Astrocyte (in vitro differentiated cells and primary cell): Measurements from ENCODE around the gene HS2ST1. TPM values are rescaled to one million over a fixed set of nuclear protein-coding genes. Genes with fewer than 3 reads are reported as not detected.

Experiments used
- DNase-seq: peaks from one replicate; pipeline ENCODE4 v3.0.0-alpha.2; 2010; ENCODE audit warnings: low read depth
- FAIRE-seq: peaks from 2 replicates; lab custom pipeline; 2011; peaks lifted over from hg19 to GRCh38; lab: Jason Lieb, UNC
- H2AFZ ChIP-seq: 2 replicates; pipeline ENCODE4 v1.6.0; 2012; ENCODE audit warnings: low read depth, low read length, inconsistent platforms
- H3K27ac ChIP-seq: 2 replicates; pipeline ENCODE4 v1.5.1; 2011; ENCODE audit warnings: low read depth, low read length, inconsistent platforms
- H3K27me3 ChIP-seq: 2 replicates; pipeline ENCODE4 v1.6.0; 2011; ENCODE audit warnings: low read length, inconsistent platforms; ENCODE audit not compliant: insufficient read depth
- H3K36me3 ChIP-seq: 2 replicates; pipeline ENCODE4 v1.5.1; 2011; ENCODE audit warnings: low read length, inconsistent platforms; ENCODE audit not compliant: insufficient read depth
- H3K4me1 ChIP-seq: 2 replicates; pipeline ENCODE4 v1.5.1; 2011; ENCODE audit warnings: low read length, inconsistent platforms; ENCODE audit not compliant: insufficient read depth
- H3K4me2 ChIP-seq: 2 replicates; pipeline ENCODE4 v1.6.0; 2012; ENCODE audit warnings: low read length, inconsistent platforms
- H3K4me3 ChIP-seq: 2 replicates; pipeline ENCODE4 v1.5.1; 2011; ENCODE audit warnings: low read depth, mild to moderate bottlenecking, low read length, inconsistent platforms; ENCODE audit not compliant: insufficient read depth
- H3K79me2 ChIP-seq: 2 replicates; pipeline ENCODE4 v1.6.0; 2012; ENCODE audit warnings: mild to moderate bottlenecking, low read length, inconsistent platforms; ENCODE audit not compliant: insufficient read depth
- H3K9ac ChIP-seq: 2 replicates; pipeline ENCODE4 v1.6.0; 2012; ENCODE audit warnings: mild to moderate bottlenecking, low read length, inconsistent platforms
- H3K9me3 ChIP-seq: 2 replicates; pipeline ENCODE4 v1.5.1; 2012; ENCODE audit warnings: low read depth, mild to moderate bottlenecking, low read length, inconsistent platforms; ENCODE audit not compliant: insufficient read depth
- H4K20me1 ChIP-seq: 2 replicates; pipeline ENCODE4 v1.6.0; 2012; ENCODE audit warnings: low read length, inconsistent platforms; ENCODE audit not compliant: insufficient read depth
- H3K27ac Mint-ChIP-seq: one replicate; pipeline ENCODE4 v1.8.0; 2021; ENCODE audit warnings: mild to moderate bottlenecking, mixed read lengths; ENCODE audit not compliant: unreplicated experiment
- H3K27me3 Mint-ChIP-seq: one replicate; pipeline ENCODE4 v1.8.0; 2021; ENCODE audit warnings: low read depth, mixed read lengths; ENCODE audit not compliant: unreplicated experiment
- H3K36me3 Mint-ChIP-seq: one replicate; pipeline ENCODE4 v1.8.0; 2021; ENCODE audit warnings: low read depth, mixed read lengths; ENCODE audit not compliant: unreplicated experiment
- H3K4me1 Mint-ChIP-seq: one replicate; pipeline ENCODE4 v1.8.0; 2021; ENCODE audit warnings: low read depth, mixed read lengths; ENCODE audit not compliant: unreplicated experiment
- H3K4me3 Mint-ChIP-seq: one replicate; pipeline ENCODE4 v1.8.0; 2021; ENCODE audit warnings: mild to moderate bottlenecking, moderate library complexity, mixed read lengths; ENCODE audit not compliant: unreplicated experiment
- H3K9me3 Mint-ChIP-seq: one replicate; pipeline ENCODE4 v1.8.0; 2021; ENCODE audit warnings: mild to moderate bottlenecking, mixed read lengths; ENCODE audit not compliant: unreplicated experiment
- EZH2 ChIP-seq: IDR thresholded peaks from 2 replicates; pipeline ENCODE4 v1.6.1; 2012; ENCODE audit warnings: mild to moderate bottlenecking, low read length, inconsistent platforms; ENCODE audit not compliant: insufficient read depth
- total RNA-seq: library from RNA; stranded (reverse); gene quantifications from 2 replicates; pipeline ENCODE4 v1.2.1, GENCODE V29; 2021
- TF ChIP-seq, protein P1 (sequence below): IDR thresholded peaks from 2 replicates; pipeline ENCODE4 v1.5.1; 2011; ENCODE audit warnings: low read depth, mild to moderate bottlenecking, inconsistent platforms, low read length, moderate library complexity; ENCODE audit not compliant: insufficient read depth

Gene HS2ST1
- total RNA-seq, 1 donor from 2014 or later = 34.7 TPM

DNA sequence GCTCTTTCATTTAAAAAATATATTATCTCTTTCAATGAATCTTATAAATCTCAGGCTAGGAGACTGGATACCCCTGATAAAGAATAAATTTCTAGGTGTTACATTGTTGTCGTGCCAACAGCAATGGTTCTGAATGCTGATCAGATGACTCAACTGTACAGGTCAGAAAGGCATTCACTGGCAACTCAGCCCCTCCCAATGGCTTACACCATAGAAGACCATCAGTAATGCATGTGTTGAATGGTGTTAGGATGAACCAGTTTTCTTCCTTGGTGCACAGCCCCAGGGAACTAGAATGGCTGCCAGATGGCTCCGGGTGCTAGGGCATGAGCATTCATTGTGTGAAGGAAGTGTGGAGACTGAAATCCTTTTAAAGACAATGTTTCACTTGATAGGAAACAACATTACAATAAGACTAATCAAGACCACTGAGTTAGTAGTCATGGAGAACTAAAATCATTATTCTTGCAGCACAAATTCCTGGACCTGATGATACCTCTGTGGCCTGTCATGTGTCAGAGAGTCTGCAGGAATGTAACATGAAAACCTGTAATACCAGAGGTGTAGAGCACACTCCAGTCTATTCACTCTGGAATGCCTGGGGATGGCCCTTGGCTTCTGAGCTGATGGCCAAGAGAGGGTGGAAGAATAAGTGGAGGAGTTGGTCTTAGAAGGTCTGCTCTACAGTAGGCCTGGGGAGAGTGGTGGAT lies 226.6 kb downstream of the HS2ST1 start:
- no peak overlapping the region for H3K4me3 Mint-ChIP-seq
- H3K4me1 Mint-ChIP-seq = peaks cover 3% of the 10 kb centered on the region

DNA sequence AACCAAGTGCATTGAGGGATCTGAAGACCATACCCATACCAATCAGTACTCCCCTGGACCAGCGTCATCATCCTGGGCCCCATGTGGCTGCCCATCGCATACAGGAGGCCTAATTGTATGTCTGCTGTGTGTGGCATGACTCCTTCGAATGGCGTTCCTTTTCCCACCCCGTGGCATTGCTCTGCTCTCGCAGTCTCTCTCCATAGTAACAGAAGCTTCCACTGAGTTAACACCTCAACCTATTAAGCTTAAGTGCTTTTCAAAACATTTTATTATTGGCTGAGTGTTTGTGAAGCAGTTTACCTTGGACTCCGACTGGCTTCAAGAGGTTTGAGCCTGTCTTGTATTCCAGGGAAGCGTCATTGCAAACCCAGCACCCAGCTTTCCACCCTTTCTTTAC lies 227.1 kb downstream of the HS2ST1 start:
- peaks cover 4% of the 10 kb centered on the region for H3K9me3 Mint-ChIP-seq
- peaks cover 5% of the 10 kb centered on the region for H3K27me3 Mint-ChIP-seq
- H3K4me2 ChIP-seq = no peak overlapping the region
- DNase-seq (no peak), FAIRE-seq (no peak)
- no peaks in the 10 kb centered on the region for H3K79me2 ChIP-seq
- peaks cover 3% of the 10 kb centered on the region for H3K4me1 Mint-ChIP-seq
- no peak overlapping the region for H3K4me3 ChIP-seq
- no peaks in the 10 kb centered on the region for H3K36me3 Mint-ChIP-seq
- no peaks in the 10 kb centered on the region for H3K27me3 ChIP-seq
- H3K9ac ChIP-seq = no peak overlapping the region
- no peak overlapping the region for H2AFZ ChIP-seq
- no peaks in the 10 kb centered on the region for H3K36me3 ChIP-seq
- no peaks in the 10 kb centered on the region for H4K20me1 ChIP-seq
- peaks cover 6% of the 10 kb centered on the region for H3K4me1 ChIP-seq
- no peaks in the 10 kb centered on the region for H3K9me3 ChIP-seq
- TF ChIP-seq, protein P1, sequence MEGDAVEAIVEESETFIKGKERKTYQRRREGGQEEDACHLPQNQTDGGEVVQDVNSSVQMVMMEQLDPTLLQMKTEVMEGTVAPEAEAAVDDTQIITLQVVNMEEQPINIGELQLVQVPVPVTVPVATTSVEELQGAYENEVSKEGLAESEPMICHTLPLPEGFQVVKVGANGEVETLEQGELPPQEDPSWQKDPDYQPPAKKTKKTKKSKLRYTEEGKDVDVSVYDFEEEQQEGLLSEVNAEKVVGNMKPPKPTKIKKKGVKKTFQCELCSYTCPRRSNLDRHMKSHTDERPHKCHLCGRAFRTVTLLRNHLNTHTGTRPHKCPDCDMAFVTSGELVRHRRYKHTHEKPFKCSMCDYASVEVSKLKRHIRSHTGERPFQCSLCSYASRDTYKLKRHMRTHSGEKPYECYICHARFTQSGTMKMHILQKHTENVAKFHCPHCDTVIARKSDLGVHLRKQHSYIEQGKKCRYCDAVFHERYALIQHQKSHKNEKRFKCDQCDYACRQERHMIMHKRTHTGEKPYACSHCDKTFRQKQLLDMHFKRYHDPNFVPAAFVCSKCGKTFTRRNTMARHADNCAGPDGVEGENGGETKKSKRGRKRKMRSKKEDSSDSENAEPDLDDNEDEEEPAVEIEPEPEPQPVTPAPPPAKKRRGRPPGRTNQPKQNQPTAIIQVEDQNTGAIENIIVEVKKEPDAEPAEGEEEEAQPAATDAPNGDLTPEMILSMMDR = no peak
- TF ChIP-seq EZH2 = no peak
- no peak overlapping the region for H3K4me3 Mint-ChIP-seq
- H3K27ac Mint-ChIP-seq = no peak overlapping the region
- no peak overlapping the region for H3K27ac ChIP-seq

More for the DNA sequence above, 226.6 kb downstream of the HS2ST1 start:
- H3K36me3 ChIP-seq = no peaks in the 10 kb centered on the region
- peak overlapping the region; percentile 72 for H3K27ac Mint-ChIP-seq
- no peaks in the 10 kb centered on the region for H3K9me3 ChIP-seq
- H3K27me3 Mint-ChIP-seq = peaks cover 5% of the 10 kb centered on the region
- H3K9ac ChIP-seq = no peak overlapping the region
- no peaks in the 10 kb centered on the region for H3K27me3 ChIP-seq
- H2AFZ ChIP-seq = no peak overlapping the region
- FAIRE-seq (no peak), DNase-seq (peak; percentile 44)
- no peaks in the 10 kb centered on the region for H4K20me1 ChIP-seq
- no peak overlapping the region for H3K4me3 ChIP-seq
- H3K9me3 Mint-ChIP-seq = peaks cover 4% of the 10 kb centered on the region
- TF ChIP-seq, protein P1 = no peak
- no peak for TF ChIP-seq EZH2
- H3K4me2 ChIP-seq = peak overlapping the region; percentile 28
- no peaks in the 10 kb centered on the region for H3K79me2 ChIP-seq
- H3K4me1 ChIP-seq = peaks cover 6% of the 10 kb centered on the region
- no peaks in the 10 kb centered on the region for H3K36me3 Mint-ChIP-seq
- no peak overlapping the region for H3K27ac ChIP-seq

DNA sequence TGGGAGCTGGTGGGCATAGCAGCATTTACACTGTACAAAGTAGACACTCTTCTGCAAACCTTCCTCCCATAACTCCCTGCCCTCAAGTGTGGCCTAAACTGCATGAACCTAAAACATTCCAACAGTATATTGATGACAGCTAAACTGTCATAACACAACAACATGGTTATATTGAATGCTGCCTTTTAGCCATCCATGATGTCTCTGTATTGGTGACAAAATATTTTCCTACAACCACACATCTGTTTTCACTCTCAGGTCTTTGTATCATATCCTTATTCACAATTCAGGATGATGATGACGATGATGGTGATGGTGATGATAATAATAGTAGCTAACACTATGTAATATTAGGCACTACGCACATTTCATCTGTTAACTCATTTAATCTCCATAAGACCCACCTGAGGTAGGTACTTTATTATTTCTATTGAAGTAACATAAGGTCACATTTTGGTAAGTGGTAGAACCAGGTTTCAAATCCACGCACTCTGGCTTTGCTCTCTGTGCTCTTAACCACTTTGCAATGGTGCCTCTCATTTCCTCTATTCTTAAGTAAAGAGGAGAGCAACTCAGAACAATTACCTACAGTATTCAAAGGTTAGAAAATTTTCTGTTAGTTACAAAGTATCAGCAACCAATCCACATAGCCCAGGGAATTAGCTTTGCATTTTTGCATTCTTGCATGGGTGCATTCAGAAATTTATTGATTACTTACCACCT lies 229.1 kb downstream of the HS2ST1 start:
- no peak for FAIRE-seq
- no peak overlapping the region for H2AFZ ChIP-seq
- Mint-ChIP-seq H3K9me3 (peaks cover 4% of the 10 kb centered on the region), H3K4me3 (no peak overlapping the region), H3K27ac (no peak overlapping the region), H3K27me3 (peaks cover 7% of the 10 kb centered on the region), H3K4me1 (peaks cover 3% of the 10 kb centered on the region), H3K36me3 (no peaks in the 10 kb centered on the region)
- H3K4me2 ChIP-seq = no peak overlapping the region
- no peak overlapping the region for H3K27ac ChIP-seq
- no peaks in the 10 kb centered on the region for H4K20me1 ChIP-seq
- no peaks in the 10 kb centered on the region for H3K9me3 ChIP-seq
- TF ChIP-seq, protein P1 = no peak
- no peak for TF ChIP-seq EZH2
- no peaks in the 10 kb centered on the region for H3K36me3 ChIP-seq
- H3K4me3 ChIP-seq = no peak overlapping the region
- H3K9ac ChIP-seq = no peak overlapping the region
- DNase-seq = no peak
- H3K27me3 ChIP-seq = no peaks in the 10 kb centered on the region
- no peaks in the 10 kb centered on the region for H3K79me2 ChIP-seq
- peaks cover 6% of the 10 kb centered on the region for H3K4me1 ChIP-seq
